GM23248 (cell line): ENCODE data around the gene ARMC7. TPM values are rescaled to one million over a fixed set of nuclear protein-coding genes. Genes with fewer than 3 reads are reported as not detected.

Source experiments
- DNase-seq: peaks from one replicate; pipeline ENCODE4 v3.0.0-alpha.2; 2015
- H2AFZ ChIP-seq: fragments of 200-600 bp; sonication (generic); 2 replicates; pipeline ENCODE4 v1.6.1; 2016; ENCODE audit warnings: antibody characterized with exemption
- H3F3A ChIP-seq: fragments of 200-600 bp; sonication (generic); 2 replicates; pipeline ENCODE4 v1.6.1; 2016; ENCODE audit warnings: mild to moderate bottlenecking, antibody characterized with exemption, mixed run types; ENCODE audit not compliant: insufficient read depth
- H3K27ac ChIP-seq: fragments of 200-600 bp; sonication (generic); 2 replicates; pipeline ENCODE4 v1.5.1; 2016; ENCODE audit warnings: mild to moderate bottlenecking
- H3K27me3 ChIP-seq: fragments of 200-600 bp; sonication (generic); replicated peaks from 2 replicates; pipeline ENCODE4 v1.6.1; 2016; ENCODE audit warnings: mild to moderate bottlenecking; ENCODE audit not compliant: insufficient read depth
- H3K36me3 ChIP-seq: fragments of 200-600 bp; sonication (generic); 2 replicates; pipeline ENCODE4 v1.6.1; 2016; ENCODE audit warnings: low read depth, mild to moderate bottlenecking
- H3K4me1 ChIP-seq: fragments of 200-600 bp; sonication (generic); 2 replicates; pipeline ENCODE4 v1.6.1; 2016; ENCODE audit warnings: mild to moderate bottlenecking; ENCODE audit not compliant: insufficient read depth
- H3K4me2 ChIP-seq: fragments of 200-600 bp; sonication (generic); one replicate; pipeline ENCODE4 v1.6.1; 2016; ENCODE audit warnings: mild to moderate bottlenecking; ENCODE audit not compliant: unreplicated experiment
- H3K4me3 ChIP-seq: fragments of 200-600 bp; sonication (generic); 2 replicates; pipeline ENCODE4 v1.5.1; 2016; ENCODE audit warnings: mild to moderate bottlenecking
- H3K79me2 ChIP-seq: fragments of 200-600 bp; sonication (generic); 2 replicates; pipeline ENCODE4 v1.6.1; 2016; ENCODE audit warnings: mild to moderate bottlenecking; ENCODE audit not compliant: insufficient read depth
- H3K9ac ChIP-seq: fragments of 200-600 bp; sonication (generic); 2 replicates; pipeline ENCODE4 v1.6.1; 2016; ENCODE audit warnings: mild to moderate bottlenecking
- H3K9me2 ChIP-seq: fragments of 200-600 bp; sonication (generic); 2 replicates; pipeline ENCODE4 v1.6.1; 2016; ENCODE audit warnings: mixed run types, mild to moderate bottlenecking, moderate library complexity; ENCODE audit not compliant: insufficient read depth
- H3K9me3 ChIP-seq: fragments of 200-600 bp; sonication (generic); one replicate; pipeline ENCODE4 v1.6.1; 2017; ENCODE audit warnings: low read depth
- H4K20me1 ChIP-seq: fragments of 200-600 bp; sonication (generic); 2 replicates; pipeline ENCODE4 v1.6.0; 2016; ENCODE audit not compliant: insufficient read depth
- EZH2 ChIP-seq: fragments of 200-600 bp; sonication (generic); IDR thresholded peaks from 2 replicates; pipeline ENCODE4 v1.6.1; 2018; ENCODE audit warnings: antibody characterized with exemption, mild to moderate bottlenecking; ENCODE audit not compliant: insufficient read depth, poor library complexity, severe bottlenecking
- EZH2phosphoT487 ChIP-seq: fragments of 200-600 bp; sonication (generic); IDR thresholded peaks from 2 replicates; pipeline ENCODE4 v1.6.1; 2018; ENCODE audit warnings: antibody characterized with exemption, moderate library complexity, mild to moderate bottlenecking, low read depth; ENCODE audit not compliant: insufficient read depth
- WGBS, 2 experiments: methylation state at CpG; one replicate each; pipeline ENCODE4 v1.1.6; 2015 to 2017; ENCODE audit warnings: low lambda C conversion rate in 2 of 2, low coverage in 1 of 2; ENCODE audit errors: missing lambda C conversion rate in 2 of 2; 5-methylcytosine and 5-hydroxymethylcytosine counted together
- in situ Hi-C: fragments of 300-500 bp; cut with MboI; formaldehyde crosslinking; loops from 2 replicates; pipeline ENCODE4 v1.15.0; 2020
- polyA plus RNA-seq: library from polyadenylated mRNA; unstranded; fragments of >200 nt; fragmentation: Nextera tagmentation; extraction: Ambion mirVana; gene quantifications from 2 replicates; pipeline ENCODE4 v1.2.1, GENCODE V29; 2016
- total RNA-seq: library from RNA; depleted of rRNA; stranded (reverse); fragments of >200 nt; shearing (Covaris generic); gene quantifications from 2 replicates; pipeline ENCODE4 v1.2.3, GENCODE V29; 2014

Gene ARMC7
- total and polyA plus RNA-seq, 2 experiments from 2014 or later: 1.3 to 9.8 TPM

- no peaks in the 10 kb centered on the region for H3K79me2 ChIP-seq
- H4K20me1 ChIP-seq: no peaks in the 10 kb centered on the region
- H3K27ac ChIP-seq: no peak overlapping the region
- H3K4me3 ChIP-seq: no peak overlapping the region
- H3F3A ChIP-seq: no peaks in the 10 kb centered on the region
- no peak for DNase-seq
- in situ Hi-C loops: no loop called here
- no peaks in the 10 kb centered on the region for H3K9me2 ChIP-seq
- TF ChIP-seq EZH2phosphoT487 (no peak), EZH2 (no peak)
- no peaks in the 10 kb centered on the region for H3K36me3 ChIP-seq
- 74 to 75% methylated on average over 16 of the region's 16 CpGs for WGBS, 2 experiments
- H2AFZ ChIP-seq: no peak overlapping the region
- H3K27me3 ChIP-seq: no peaks in the 10 kb centered on the region
- H3K4me2 ChIP-seq: no peak overlapping the region
- H3K9me3 ChIP-seq: no peaks in the 10 kb centered on the region
- H3K9ac ChIP-seq: no peak overlapping the region
- H3K4me1 ChIP-seq: peaks cover 8% of the 10 kb centered on the region
These were observed 14.8 kb upstream of the ARMC7 start for GRCh38 chr17:75094871-75095399.

GRCh38 chr17:75096082-75096625 is 13.6 kb upstream of the ARMC7 start:
- no peaks in the 10 kb centered on the region for H4K20me1 ChIP-seq
- H3K4me1 ChIP-seq: peaks cover 8% of the 10 kb centered on the region
- 53 to 56% methylated on average over 9 to 14 of the region's 14 CpGs for WGBS, 2 experiments
- no peaks in the 10 kb centered on the region for H3K27me3 ChIP-seq
- H3K27ac ChIP-seq: no peak overlapping the region
- H3K4me2 ChIP-seq: peak overlapping the region; percentile 8
- H3K9me2 ChIP-seq: no peaks in the 10 kb centered on the region
- H3K9ac ChIP-seq: no peak overlapping the region
- no peak overlapping the region for H3K4me3 ChIP-seq
- H2AFZ ChIP-seq: no peak overlapping the region
- H3K36me3 ChIP-seq: no peaks in the 10 kb centered on the region
- in situ Hi-C loops: no loop called here
- TF ChIP-seq EZH2phosphoT487: no peak
- TF ChIP-seq EZH2: no peak
- no peaks in the 10 kb centered on the region for H3K9me3 ChIP-seq
- DNase-seq: peak; percentile 74
- no peaks in the 10 kb centered on the region for H3F3A ChIP-seq
- H3K79me2 ChIP-seq: no peaks in the 10 kb centered on the region

DNA sequence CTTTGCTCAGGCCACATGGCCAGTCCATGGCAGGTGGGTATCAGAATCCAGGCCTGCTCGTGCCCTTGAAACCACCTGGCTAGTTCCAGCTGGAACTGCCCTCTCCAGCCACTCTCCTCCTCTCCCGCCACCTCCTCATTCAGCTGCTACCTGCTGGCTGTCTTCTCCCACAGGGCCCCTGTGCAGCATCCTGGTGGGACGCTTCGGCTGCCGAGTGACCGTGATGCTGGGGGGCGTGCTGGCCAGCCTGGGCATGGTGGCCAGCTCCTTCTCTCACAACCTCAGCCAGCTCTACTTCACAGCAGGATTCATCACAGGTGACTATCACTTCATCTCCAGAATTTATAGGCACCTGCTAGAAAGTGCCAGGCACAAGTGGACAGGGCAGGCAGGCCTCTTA is 11.9 kb upstream of the ARMC7 start:
- Histone ChIP-seq H3K4me1 (peaks cover 8% of the 10 kb centered on the region), H3K4me3 (no peak overlapping the region), H3K4me2 (no peak overlapping the region), H3K27ac (no peak overlapping the region), H3K79me2 (no peaks in the 10 kb centered on the region), H4K20me1 (no peaks in the 10 kb centered on the region), H3K9ac (no peak overlapping the region), H3K9me3 (no peaks in the 10 kb centered on the region), H2AFZ (no peak overlapping the region), H3K27me3 (no peaks in the 10 kb centered on the region), H3K9me2 (no peaks in the 10 kb centered on the region), H3K36me3 (no peaks in the 10 kb centered on the region), H3F3A (no peaks in the 10 kb centered on the region)
- no peak for DNase-seq
- WGBS, 2 experiments: 95 to 96% methylated on average over 7 of the region's 7 CpGs
- in situ Hi-C loops: no loop called here
- TF ChIP-seq EZH2: no peak
- TF ChIP-seq EZH2phosphoT487: no peak

DNA sequence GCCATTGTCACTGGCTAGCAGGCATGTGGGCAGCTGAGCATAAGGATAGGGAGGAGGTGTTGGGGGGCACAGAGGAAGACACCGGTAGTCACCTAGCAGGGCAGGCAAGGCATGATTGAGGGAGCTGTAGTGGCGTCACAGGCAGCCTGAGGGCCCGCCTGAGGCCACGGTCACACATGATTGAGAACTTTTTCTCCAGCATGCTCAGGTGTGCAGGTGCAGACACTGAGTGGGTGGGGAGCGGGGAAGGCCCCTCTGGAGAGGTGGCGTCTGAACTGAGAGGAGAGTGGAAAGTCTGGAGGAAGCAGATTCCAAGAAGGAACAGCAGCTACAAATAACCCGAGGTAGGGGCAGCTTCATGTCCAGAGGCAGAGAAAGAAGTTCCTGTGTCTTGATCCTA is 10.9 kb upstream of the ARMC7 start:
- Histone ChIP-seq H3K79me2 (no peaks in the 10 kb centered on the region), H3K4me1 (peaks cover 8% of the 10 kb centered on the region), H3K36me3 (no peaks in the 10 kb centered on the region), H3K4me2 (no peak overlapping the region), H2AFZ (no peak overlapping the region), H3F3A (no peaks in the 10 kb centered on the region), H3K27ac (no peak overlapping the region), H4K20me1 (no peaks in the 10 kb centered on the region), H3K4me3 (no peak overlapping the region), H3K9ac (no peak overlapping the region), H3K9me2 (no peaks in the 10 kb centered on the region), H3K27me3 (no peaks in the 10 kb centered on the region), H3K9me3 (no peaks in the 10 kb centered on the region)
- in situ Hi-C loops: no loop called here
- WGBS, 2 experiments: 93 to 94% methylated on average over 7 of the region's 7 CpGs
- no peak for DNase-seq
- no peak for TF ChIP-seq EZH2phosphoT487
- TF ChIP-seq EZH2: no peak
